Measurements from ENCODE around the gene SYT1.

Gene SYT1

GRCh38 chr12:79115743-79116142, 251.2 kb downstream of the SYT1 start:
- Histone ChIP-seq H3K27me3 (ENCODE audit: insufficient read depth, poor library complexity, severe bottlenecking) (no peaks in the 10 kb centered on the region), H3K4me3 (replicated peaks; ENCODE audit: insufficient read depth, low read length) (no peak overlapping the region), H3K27ac (replicated peaks) (no peak overlapping the region)
- no peak for DNase-seq (ENCODE audit: low read depth in 1 of 2, low spot score in 1 of 2)
- TF ChIP-seq POLR2AphosphoS5 (IDR thresholded peaks at IDR 0.05; ENCODE audit: low read depth): no peak
- no peak for TF ChIP-seq GABPA (IDR thresholded peaks at IDR 0.05; ENCODE audit: low read depth)
- TF ChIP-seq, protein P1, sequence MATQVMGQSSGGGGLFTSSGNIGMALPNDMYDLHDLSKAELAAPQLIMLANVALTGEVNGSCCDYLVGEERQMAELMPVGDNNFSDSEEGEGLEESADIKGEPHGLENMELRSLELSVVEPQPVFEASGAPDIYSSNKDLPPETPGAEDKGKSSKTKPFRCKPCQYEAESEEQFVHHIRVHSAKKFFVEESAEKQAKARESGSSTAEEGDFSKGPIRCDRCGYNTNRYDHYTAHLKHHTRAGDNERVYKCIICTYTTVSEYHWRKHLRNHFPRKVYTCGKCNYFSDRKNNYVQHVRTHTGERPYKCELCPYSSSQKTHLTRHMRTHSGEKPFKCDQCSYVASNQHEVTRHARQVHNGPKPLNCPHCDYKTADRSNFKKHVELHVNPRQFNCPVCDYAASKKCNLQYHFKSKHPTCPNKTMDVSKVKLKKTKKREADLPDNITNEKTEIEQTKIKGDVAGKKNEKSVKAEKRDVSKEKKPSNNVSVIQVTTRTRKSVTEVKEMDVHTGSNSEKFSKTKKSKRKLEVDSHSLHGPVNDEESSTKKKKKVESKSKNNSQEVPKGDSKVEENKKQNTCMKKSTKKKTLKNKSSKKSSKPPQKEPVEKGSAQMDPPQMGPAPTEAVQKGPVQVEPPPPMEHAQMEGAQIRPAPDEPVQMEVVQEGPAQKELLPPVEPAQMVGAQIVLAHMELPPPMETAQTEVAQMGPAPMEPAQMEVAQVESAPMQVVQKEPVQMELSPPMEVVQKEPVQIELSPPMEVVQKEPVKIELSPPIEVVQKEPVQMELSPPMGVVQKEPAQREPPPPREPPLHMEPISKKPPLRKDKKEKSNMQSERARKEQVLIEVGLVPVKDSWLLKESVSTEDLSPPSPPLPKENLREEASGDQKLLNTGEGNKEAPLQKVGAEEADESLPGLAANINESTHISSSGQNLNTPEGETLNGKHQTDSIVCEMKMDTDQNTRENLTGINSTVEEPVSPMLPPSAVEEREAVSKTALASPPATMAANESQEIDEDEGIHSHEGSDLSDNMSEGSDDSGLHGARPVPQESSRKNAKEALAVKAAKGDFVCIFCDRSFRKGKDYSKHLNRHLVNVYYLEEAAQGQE (IDR thresholded peaks at IDR 0.05; ENCODE audit: insufficient replicate concordance, low read depth): no peak
- TF ChIP-seq, protein P2, sequence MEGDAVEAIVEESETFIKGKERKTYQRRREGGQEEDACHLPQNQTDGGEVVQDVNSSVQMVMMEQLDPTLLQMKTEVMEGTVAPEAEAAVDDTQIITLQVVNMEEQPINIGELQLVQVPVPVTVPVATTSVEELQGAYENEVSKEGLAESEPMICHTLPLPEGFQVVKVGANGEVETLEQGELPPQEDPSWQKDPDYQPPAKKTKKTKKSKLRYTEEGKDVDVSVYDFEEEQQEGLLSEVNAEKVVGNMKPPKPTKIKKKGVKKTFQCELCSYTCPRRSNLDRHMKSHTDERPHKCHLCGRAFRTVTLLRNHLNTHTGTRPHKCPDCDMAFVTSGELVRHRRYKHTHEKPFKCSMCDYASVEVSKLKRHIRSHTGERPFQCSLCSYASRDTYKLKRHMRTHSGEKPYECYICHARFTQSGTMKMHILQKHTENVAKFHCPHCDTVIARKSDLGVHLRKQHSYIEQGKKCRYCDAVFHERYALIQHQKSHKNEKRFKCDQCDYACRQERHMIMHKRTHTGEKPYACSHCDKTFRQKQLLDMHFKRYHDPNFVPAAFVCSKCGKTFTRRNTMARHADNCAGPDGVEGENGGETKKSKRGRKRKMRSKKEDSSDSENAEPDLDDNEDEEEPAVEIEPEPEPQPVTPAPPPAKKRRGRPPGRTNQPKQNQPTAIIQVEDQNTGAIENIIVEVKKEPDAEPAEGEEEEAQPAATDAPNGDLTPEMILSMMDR (IDR thresholded peaks at IDR 0.05; ENCODE audit: insufficient read depth, low read length): no peak
- no peak for TF ChIP-seq SPI1 (IDR thresholded peaks at IDR 0.05; ENCODE audit: borderline replicate concordance, low read depth)

- H3K27me3 ChIP-seq (ENCODE audit: insufficient read depth, poor library complexity, severe bottlenecking): no peaks in the 10 kb centered on the region
- no peak overlapping the region for H3K4me3 ChIP-seq (replicated peaks; ENCODE audit: insufficient read depth, low read length)
- DNase-seq (ENCODE audit: low read depth in 1 of 2, low spot score in 1 of 2): no peak
- TF ChIP-seq, protein P2 (IDR thresholded peaks at IDR 0.05; ENCODE audit: insufficient read depth, low read length): no peak
- no peak for TF ChIP-seq GABPA (IDR thresholded peaks at IDR 0.05; ENCODE audit: low read depth)
- TF ChIP-seq, protein P1 (IDR thresholded peaks at IDR 0.05; ENCODE audit: insufficient replicate concordance, low read depth): no peak
- no peak for TF ChIP-seq SPI1 (IDR thresholded peaks at IDR 0.05; ENCODE audit: borderline replicate concordance, low read depth)
- no peak overlapping the region for H3K27ac ChIP-seq (replicated peaks)
Measured at GRCh38 chr12:79119796-79120195, 255.2 kb downstream of the SYT1 start.

DNA sequence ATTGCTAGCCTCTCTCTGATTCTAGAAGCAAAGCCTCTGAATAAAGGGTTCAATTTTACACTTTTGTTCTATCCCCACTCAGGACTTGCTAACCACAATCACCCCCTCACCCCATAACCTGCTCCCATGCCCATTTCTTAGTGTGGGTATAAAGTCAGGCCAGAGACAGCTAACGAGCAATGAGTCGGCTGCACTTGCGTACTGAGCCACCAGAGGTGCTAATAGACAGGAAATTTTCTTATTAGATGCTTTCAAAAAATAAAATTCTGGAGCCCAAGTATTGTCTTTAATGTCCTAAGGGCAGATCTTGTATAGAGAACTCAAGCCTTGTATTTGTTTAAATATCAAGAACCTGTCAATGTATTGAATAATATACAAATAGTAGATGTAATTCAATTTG, 256.9 kb downstream of the SYT1 start:
- Histone ChIP-seq H3K27me3 (ENCODE audit: insufficient read depth, poor library complexity, severe bottlenecking) (no peaks in the 10 kb centered on the region), H3K4me3 (replicated peaks; ENCODE audit: insufficient read depth, low read length) (no peak overlapping the region), H3K27ac (replicated peaks) (no peak overlapping the region)
- no peak for DNase-seq (ENCODE audit: low read depth in 1 of 2, low spot score in 1 of 2)
- TF ChIP-seq, protein P2 (IDR thresholded peaks at IDR 0.05; ENCODE audit: insufficient read depth, low read length): no peak
- TF ChIP-seq POLR2AphosphoS5 (IDR thresholded peaks at IDR 0.05; ENCODE audit: low read depth): no peak
- TF ChIP-seq, protein P1 (IDR thresholded peaks at IDR 0.05; ENCODE audit: insufficient replicate concordance, low read depth): no peak
- no peak for TF ChIP-seq GABPA (IDR thresholded peaks at IDR 0.05; ENCODE audit: low read depth)
- TF ChIP-seq SPI1 (IDR thresholded peaks at IDR 0.05; ENCODE audit: borderline replicate concordance, low read depth): no peak
